Stimulated activated memory B cell treated with anti-CD40 and anti-IgM and Interleukin-4, amounts not matched to agents 10 μg/mL and 1 μg/mL and 100 μg/mL, for 72 hours (primary cell): ENCODE data around the gene RPRML.

Experiments
- ATAC-seq: fragments of 150-1000 bp; cut with Tn5 transposase; 2 replicates; pipeline ENCODE4 v1.10.0; 2021
- H3K27ac Mint-ChIP-seq: one replicate; pipeline ENCODE4 v1.8.0; 2022; ENCODE audit warnings: mild to moderate bottlenecking, mixed read lengths
- H3K27me3 Mint-ChIP-seq: one replicate; pipeline ENCODE4 v1.8.0; 2022; ENCODE audit warnings: mixed read lengths
- H3K36me3 Mint-ChIP-seq: one replicate; pipeline ENCODE4 v1.8.0; 2022; ENCODE audit warnings: mixed read lengths
- H3K4me1 Mint-ChIP-seq: one replicate; pipeline ENCODE4 v1.8.0; 2022; ENCODE audit warnings: mixed read lengths
- H3K4me3 Mint-ChIP-seq: one replicate; pipeline ENCODE4 v1.8.0; 2022; ENCODE audit warnings: mild to moderate bottlenecking, moderate library complexity, mixed read lengths
- H3K9me3 Mint-ChIP-seq: one replicate; pipeline ENCODE4 v1.8.0; 2022; ENCODE audit warnings: mixed read lengths

RPRML gene

DNA sequence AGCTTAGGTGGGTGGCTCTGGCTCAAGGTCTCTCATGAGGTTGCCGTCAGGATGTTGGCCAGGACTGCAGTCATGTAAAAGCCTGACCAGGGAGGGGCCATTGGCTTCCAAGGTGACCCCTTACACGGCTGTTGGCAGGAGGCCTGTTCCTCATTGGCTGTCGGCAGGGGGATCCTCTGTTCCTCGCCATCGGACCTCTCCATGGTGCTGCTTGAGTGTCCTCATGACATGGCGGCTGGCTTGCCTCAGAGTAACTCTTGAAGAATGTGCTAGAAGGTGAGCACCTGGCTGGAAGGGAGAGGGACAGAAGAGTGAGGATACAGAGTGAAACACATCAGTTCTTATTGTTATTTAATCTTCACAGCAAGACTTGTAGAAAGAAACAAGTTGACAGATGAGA lies 4.7 kb upstream of the RPRML start:
- Mint-ChIP-seq H3K9me3 (no peaks in the 10 kb centered on the region), H3K27me3 (peaks cover 22% of the 10 kb centered on the region), H3K4me3 (no peak overlapping the region), H3K36me3 (no peaks in the 10 kb centered on the region), H3K4me1 (no peaks in the 10 kb centered on the region), H3K27ac (no peak overlapping the region)
- ATAC-seq: no peak

DNA sequence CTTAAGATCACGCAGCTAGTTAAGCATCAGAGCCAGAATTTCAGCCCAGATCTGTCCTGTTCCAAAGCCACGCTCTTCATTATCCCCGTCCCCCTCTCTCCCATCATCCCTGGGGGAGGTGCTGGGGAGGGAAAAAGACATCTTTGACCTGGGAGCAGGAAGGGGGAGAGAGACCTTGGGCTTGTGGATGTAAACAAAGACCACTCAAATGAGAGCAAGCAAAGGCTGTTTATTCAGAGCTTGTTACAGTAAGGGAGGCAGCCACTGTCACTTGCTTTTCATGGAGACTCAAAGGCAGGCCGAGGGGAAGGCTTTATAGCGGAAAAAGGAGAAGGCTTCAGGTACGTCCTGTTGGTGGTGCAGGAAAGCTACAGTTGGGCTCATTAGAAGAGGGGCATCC lies 3.5 kb upstream of the RPRML start:
- H3K4me3 Mint-ChIP-seq: no peak overlapping the region
- peaks cover 31% of the 10 kb centered on the region for H3K27me3 Mint-ChIP-seq
- no peaks in the 10 kb centered on the region for H3K36me3 Mint-ChIP-seq
- no peak for ATAC-seq
- H3K4me1 Mint-ChIP-seq: peaks cover 9% of the 10 kb centered on the region
- H3K27ac Mint-ChIP-seq: no peak overlapping the region
- H3K9me3 Mint-ChIP-seq: no peaks in the 10 kb centered on the region

DNA sequence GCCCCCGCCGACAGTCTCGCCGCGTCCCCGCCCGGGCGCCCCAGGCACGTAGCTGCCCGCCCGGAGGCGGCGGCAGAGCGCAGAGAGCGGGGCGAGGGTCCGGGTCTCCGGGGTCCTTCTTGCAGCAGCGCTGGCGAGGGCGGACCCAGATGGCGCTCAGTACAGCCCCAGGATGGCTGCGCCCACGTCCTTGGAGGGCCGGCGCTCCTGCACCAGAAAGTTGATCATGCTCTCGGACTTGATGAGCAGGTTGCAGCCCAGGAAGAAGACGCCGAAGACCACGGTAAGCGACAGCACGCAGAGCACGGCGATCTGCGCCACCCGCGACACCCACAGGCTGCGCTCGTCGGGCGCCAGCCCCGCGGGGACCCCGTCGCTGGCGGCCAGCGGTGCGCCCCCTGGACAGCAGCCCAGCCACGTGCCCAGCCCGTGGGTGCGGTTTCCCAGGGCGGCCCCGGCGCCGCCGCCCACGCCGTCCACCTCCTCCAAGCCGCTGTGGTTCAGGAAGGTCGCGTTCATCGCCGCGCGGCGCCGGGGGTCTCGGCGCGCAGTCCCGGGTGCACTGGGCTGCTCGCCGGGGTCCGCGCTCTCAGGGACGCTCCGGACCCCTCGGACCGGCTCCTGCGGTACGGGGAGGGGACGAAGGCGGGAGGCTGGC lies 435 bp downstream of the RPRML start:
- Mint-ChIP-seq H3K4me3 (peak overlapping the region; percentile 82), H3K27ac (no peak overlapping the region), H3K36me3 (no peaks in the 10 kb centered on the region), H3K9me3 (no peaks in the 10 kb centered on the region), H3K4me1 (peaks cover 10% of the 10 kb centered on the region), H3K27me3 (peaks cover 43% of the 10 kb centered on the region)
- ATAC-seq: peak; percentile 49

GRCh38 chr17:46977750-46978488 lies 1.1 kb downstream of the RPRML start:
- Mint-ChIP-seq H3K4me3 (peak overlapping the region; percentile 82), H3K27me3 (peaks cover 43% of the 10 kb centered on the region)
- no peak for ATAC-seq

GRCh38 chr17:46977348-46977747 lies 1.7 kb downstream of the RPRML start:
- Mint-ChIP-seq H3K27ac (no peak overlapping the region), H3K27me3 (peaks cover 43% of the 10 kb centered on the region), H3K9me3 (no peaks in the 10 kb centered on the region), H3K4me3 (no peak overlapping the region), H3K36me3 (no peaks in the 10 kb centered on the region), H3K4me1 (peaks cover 10% of the 10 kb centered on the region)
- no peak for ATAC-seq

More at GRCh38 chr17:46977750-46978488, 1.1 kb downstream of the RPRML start:
- no peaks in the 10 kb centered on the region for H3K36me3 Mint-ChIP-seq
- no peak overlapping the region for H3K27ac Mint-ChIP-seq
- no peaks in the 10 kb centered on the region for H3K9me3 Mint-ChIP-seq
- peaks cover 10% of the 10 kb centered on the region for H3K4me1 Mint-ChIP-seq

DNA sequence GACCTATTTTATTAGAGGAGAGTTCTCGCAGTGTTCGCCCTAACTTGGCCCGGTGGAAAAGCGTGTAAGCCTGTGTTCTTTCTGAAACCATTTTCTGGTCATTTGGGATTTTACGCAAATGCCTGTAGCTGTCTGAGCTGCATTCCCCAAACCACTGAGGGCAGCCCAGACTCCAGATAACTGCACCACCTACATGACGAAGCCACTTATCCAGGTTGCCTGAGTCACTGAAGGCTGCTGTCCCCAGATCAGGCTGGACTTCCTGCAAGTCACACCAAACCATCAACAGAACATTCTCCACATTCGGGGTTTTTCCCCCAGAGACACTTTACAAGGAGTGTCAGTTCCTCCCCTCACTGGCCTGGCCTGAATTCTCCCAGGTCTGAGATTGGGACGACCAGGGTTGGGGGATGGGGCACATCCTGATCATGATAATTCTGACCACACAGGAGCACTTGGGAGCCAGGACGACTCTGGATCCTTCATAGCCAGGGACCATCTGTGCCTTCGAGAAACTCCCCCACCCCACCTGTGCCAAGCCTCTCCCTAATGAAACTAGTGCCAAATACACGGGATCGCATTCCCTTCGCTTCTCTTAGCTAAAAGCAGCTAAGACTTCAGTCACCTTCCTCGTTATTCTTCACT lies 2.3 kb downstream of the RPRML start:
- Mint-ChIP-seq H3K4me1 (peaks cover 10% of the 10 kb centered on the region), H3K27ac (no peak overlapping the region), H3K36me3 (no peaks in the 10 kb centered on the region), H3K9me3 (no peaks in the 10 kb centered on the region), H3K4me3 (no peak overlapping the region), H3K27me3 (peaks cover 43% of the 10 kb centered on the region)
- no peak for ATAC-seq

- ATAC-seq: no peak
- Mint-ChIP-seq H3K27me3 (peaks cover 32% of the 10 kb centered on the region), H3K36me3 (peaks cover under 1% of the 10 kb centered on the region), H3K9me3 (no peaks in the 10 kb centered on the region), H3K4me1 (peaks cover 10% of the 10 kb centered on the region), H3K4me3 (no peak overlapping the region), H3K27ac (no peak overlapping the region)
Measured at GRCh38 chr17:46975287-46975686, 3.8 kb downstream of the RPRML start.

DNA sequence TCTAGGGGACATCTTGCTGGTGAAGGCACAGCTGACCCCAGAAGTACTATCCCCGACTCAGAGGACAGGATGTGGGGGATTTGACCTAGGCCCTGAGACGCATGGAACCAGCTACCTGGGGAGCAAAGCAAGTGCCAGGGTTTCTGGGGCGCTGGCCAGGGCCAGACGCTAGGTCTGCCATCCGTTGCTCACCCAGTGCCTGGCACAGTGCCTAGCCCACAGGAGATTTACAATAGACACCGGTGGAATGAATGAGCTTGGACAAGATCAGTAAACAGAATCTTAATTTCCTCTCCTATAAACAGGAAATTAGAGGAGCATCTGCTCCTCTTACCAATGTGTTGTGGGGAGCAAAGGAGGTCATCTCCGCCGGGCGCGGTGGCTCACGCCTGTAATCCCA lies 5.0 kb downstream of the RPRML start:
- Mint-ChIP-seq H3K36me3 (peaks cover 9% of the 10 kb centered on the region), H3K27me3 (peaks cover 21% of the 10 kb centered on the region), H3K27ac (no peak overlapping the region), H3K4me3 (no peak overlapping the region), H3K9me3 (no peaks in the 10 kb centered on the region), H3K4me1 (peaks cover 10% of the 10 kb centered on the region)
- no peak for ATAC-seq

DNA sequence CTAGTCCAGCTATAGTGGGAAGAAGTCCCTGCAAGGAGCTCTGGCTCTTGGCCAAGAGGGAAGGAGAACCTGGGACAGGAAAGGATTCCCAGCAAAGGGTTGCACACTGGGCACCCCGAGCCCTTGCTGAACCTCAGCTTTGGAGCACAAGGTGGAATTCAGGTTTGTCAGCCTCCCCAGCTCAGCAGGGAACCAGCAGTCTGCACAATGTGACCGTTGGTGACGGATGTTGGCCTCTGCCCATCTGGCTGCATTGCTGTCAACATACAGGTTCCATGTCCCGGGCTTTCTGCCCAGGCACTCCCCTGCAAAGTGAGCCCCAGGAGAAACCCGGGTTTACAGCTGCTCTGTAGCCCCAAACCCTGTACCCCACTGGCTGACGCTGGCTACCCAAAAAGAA lies 6.7 kb downstream of the RPRML start:
- H3K9me3 Mint-ChIP-seq: no peaks in the 10 kb centered on the region
- peaks cover 25% of the 10 kb centered on the region for H3K36me3 Mint-ChIP-seq

DNA sequence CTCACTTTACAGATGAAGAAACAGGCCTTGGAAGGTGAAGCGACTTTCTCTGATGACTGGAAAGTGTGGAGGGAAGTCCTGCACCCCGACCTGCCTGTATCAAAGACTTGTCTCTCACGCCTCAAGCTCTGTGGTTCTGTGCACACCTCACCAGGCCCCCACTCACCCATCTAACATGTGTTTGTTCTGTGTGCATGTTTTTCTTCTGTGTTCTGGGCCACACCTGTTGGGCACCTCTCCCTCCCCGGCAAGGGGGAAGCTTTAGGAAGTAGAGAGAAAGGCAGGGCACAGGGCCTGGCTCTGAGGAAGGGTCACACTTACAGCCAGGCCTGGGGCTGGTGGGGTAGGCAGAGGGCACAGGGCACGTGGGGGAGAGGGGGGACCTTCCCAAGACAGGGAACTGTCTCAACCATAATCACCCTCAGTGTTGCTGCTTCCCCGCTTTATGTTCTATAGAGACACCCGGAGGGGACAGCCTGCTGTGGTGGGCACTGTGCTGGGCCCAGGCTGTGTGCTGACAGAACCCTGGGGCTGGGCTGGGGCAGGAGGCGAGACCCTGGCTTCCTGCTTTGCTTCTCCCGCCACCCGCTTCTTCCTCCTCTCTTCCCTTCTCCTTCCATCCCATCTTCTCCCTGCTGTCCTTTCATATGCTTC lies 7.3 kb downstream of the RPRML start:
- Mint-ChIP-seq H3K36me3 (peaks cover 31% of the 10 kb centered on the region), H3K27me3 (peaks cover 4% of the 10 kb centered on the region), H3K27ac (no peak overlapping the region), H3K4me3 (no peak overlapping the region), H3K9me3 (no peaks in the 10 kb centered on the region), H3K4me1 (no peaks in the 10 kb centered on the region)
- ATAC-seq: no peak

More for the DNA sequence above, 6.7 kb downstream of the RPRML start:
- Mint-ChIP-seq H3K4me1 (no peaks in the 10 kb centered on the region), H3K27me3 (peaks cover 9% of the 10 kb centered on the region), H3K27ac (no peak overlapping the region), H3K4me3 (no peak overlapping the region)
- no peak for ATAC-seq

GRCh38 chr17:46968896-46969295 lies 10.2 kb downstream of the RPRML start:
- H3K9me3 Mint-ChIP-seq: no peaks in the 10 kb centered on the region

DNA sequence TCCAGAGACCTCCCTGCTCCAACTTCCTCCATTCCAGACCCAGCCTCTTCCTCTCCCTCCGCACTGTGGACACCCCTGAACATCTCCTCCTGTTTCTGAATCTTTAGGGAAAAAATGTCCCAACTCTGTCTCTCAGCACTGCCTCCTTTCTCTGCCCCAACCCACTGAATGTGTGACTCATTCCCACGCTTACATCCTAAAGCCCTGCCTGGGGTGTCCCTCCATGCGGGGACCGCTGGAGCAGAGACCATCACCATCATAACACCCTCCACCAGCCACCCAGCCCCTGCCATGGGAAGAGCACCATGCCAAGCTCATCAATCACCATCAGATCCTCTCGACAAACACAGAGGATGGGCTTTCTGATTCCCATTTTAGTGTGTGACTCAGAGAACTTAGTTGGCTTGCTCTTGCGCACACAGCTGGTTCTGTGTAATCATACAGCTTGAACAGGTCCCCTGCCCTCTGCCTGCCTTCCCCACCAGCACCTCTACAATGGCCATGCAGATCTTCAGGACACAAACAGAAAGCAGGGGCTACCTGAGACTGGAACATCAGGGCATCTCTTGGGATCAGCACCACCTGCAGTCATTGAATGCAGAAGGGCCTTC lies 10.7 kb downstream of the RPRML start:
- no peaks in the 10 kb centered on the region for H3K27me3 Mint-ChIP-seq
- no peaks in the 10 kb centered on the region for H3K4me1 Mint-ChIP-seq
- peaks cover 42% of the 10 kb centered on the region for H3K36me3 Mint-ChIP-seq
- ATAC-seq: no peak
- H3K9me3 Mint-ChIP-seq: no peaks in the 10 kb centered on the region
- no peak overlapping the region for H3K4me3 Mint-ChIP-seq
- H3K27ac Mint-ChIP-seq: no peak overlapping the region

More at GRCh38 chr17:46968896-46969295, 10.2 kb downstream of the RPRML start:
- no peak for ATAC-seq
- H3K36me3 Mint-ChIP-seq: peaks cover 42% of the 10 kb centered on the region
- no peaks in the 10 kb centered on the region for H3K4me1 Mint-ChIP-seq
- H3K27me3 Mint-ChIP-seq: no peaks in the 10 kb centered on the region
- no peak overlapping the region for H3K4me3 Mint-ChIP-seq
- H3K27ac Mint-ChIP-seq: no peak overlapping the region

DNA sequence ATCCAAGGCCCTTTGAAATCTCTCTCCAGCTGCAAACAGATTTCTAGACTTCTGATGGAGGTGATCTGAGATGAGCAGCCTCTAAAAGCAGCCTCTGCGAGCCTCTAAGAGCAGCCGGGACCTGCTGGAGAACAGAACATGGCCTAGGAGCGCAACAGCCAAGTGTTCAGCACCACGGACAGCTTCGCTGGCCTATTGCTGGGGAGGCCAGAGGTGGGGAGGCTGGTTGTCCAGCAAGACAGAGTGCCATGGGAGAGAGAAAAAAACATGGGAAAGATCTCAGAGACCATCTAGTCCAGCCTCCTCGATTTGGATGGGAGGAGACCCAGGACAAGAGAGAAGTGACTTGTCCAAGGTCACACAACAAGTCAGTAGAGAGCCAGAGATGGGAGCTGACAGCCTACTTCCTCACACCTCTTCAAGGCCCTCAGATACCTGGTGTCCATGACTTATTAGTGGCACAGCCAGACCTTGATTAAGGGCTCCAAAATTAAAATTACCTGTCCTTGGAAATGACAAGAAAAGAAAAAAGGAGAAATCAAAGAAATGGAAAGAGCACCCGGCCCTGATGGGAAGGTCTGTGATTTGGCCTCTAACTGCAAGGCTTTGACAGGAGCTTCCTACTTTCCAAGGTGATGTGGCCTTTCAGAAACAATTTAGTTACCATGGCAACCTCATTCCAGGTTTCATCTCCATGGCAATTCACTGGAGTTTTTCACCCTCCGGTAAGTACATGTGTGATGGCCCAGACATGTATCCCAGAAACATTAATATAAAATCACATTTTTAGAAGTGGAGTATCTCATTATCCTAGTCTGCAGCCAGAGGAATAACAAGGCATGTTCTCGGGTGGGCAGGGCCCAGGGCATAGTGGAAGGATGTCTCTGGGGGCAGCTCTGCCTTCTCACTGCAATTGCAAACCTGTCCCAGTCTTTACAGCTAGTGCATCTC lies 14.5 kb downstream of the RPRML start:
- Mint-ChIP-seq H3K27ac (no peak overlapping the region), H3K36me3 (peaks cover 47% of the 10 kb centered on the region)
- ATAC-seq: no peak

DNA sequence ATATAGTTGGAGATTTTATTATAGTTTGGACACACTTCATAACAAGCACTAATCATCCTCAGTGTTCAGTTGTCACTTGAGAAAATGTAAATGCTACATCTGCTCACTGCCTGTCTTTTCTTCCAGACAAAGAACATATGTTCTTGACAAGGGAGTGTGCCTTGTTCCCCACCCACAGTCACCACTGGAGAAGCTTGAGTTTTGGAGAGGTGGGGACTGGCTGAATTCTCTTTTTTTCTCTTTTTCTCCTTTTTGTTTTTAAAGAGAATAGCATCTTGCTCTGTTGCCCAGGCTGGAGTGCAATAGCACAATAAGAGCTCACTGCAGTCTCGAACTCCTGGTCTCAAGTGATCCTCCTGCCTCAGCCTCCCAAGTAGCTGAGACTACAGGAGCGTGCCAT lies 15.5 kb downstream of the RPRML start:
- no peak for ATAC-seq
- H3K36me3 Mint-ChIP-seq: peaks cover 42% of the 10 kb centered on the region
- H3K4me1 Mint-ChIP-seq: no peaks in the 10 kb centered on the region

More for the DNA sequence above, 14.5 kb downstream of the RPRML start:
- H3K4me3 Mint-ChIP-seq: no peak overlapping the region
- no peaks in the 10 kb centered on the region for H3K4me1 Mint-ChIP-seq
- peaks cover 12% of the 10 kb centered on the region for H3K27me3 Mint-ChIP-seq
- peaks cover 3% of the 10 kb centered on the region for H3K9me3 Mint-ChIP-seq

More for the DNA sequence above, 15.5 kb downstream of the RPRML start:
- Mint-ChIP-seq H3K4me3 (no peak overlapping the region), H3K9me3 (peaks cover 3% of the 10 kb centered on the region), H3K27me3 (peaks cover 23% of the 10 kb centered on the region), H3K27ac (no peak overlapping the region)
